Left ventricle myocardium inferior (tissue), 1 donor: ENCODE results near the gene PSMA5. TPM values are rescaled to one million over a fixed set of nuclear protein-coding genes. Genes with fewer than 3 reads are reported as not detected.
"Not testable (repeated sequence)": the region's sequence is repeated elsewhere in the genome, so short reads cannot be mapped to it uniquely, and the experiment has no call there.

Experiments used
- DNase-seq: peaks from one replicate; pipeline ENCODE4 v3.0.0-alpha.2; 2020
- H3K27ac ChIP-seq: fragments of 200-600 bp; replicated peaks from 2 replicates; pipeline ENCODE4 v1.8.0; 2021
- H3K27me3 ChIP-seq: fragments of 200-600 bp; 2 replicates; pipeline ENCODE4 v1.8.0; 2021; ENCODE audit warnings: low read depth
- H3K36me3 ChIP-seq: fragments of 200-600 bp; 2 replicates; pipeline ENCODE4 v1.8.0; 2021
- H3K4me1 ChIP-seq: fragments of 200-600 bp; 2 replicates; pipeline ENCODE4 v1.8.0; 2021
- H3K4me3 ChIP-seq: fragments of 200-600 bp; 2 replicates; pipeline ENCODE4 v1.8.0; 2021; ENCODE audit warnings: mild to moderate bottlenecking, moderate library complexity
- H3K9me3 ChIP-seq: fragments of 200-600 bp; replicated peaks from 2 replicates; pipeline ENCODE4 v1.8.0; 2021
- CTCF ChIP-seq: fragments of 200-600 bp; IDR thresholded peaks from 2 replicates; pipeline ENCODE4 v1.8.0; 2021; ENCODE audit warnings: antibody characterized with exemption, mild to moderate bottlenecking, borderline replicate concordance
- intact Hi-C: fragments of 100-400 bp; cut with micrococcal nuclease; formaldehyde crosslinking; loops from one replicate; pipeline ENCODE4 v1.11.0; 2022
- total RNA-seq: library from RNA; stranded (reverse); fragmentation: NEBNext Ultra II Directional; extraction: Animal tissue kit (Norgen Biotek cat#: 25700); gene quantifications from one replicate; pipeline ENCODE4 v1.2.1, GENCODE V29; 2021
- donor health status: DM: no; HTN: yes; CAD: no; lungs with severe emphysema.

PSMA5 gene
- total RNA-seq, 1 donor from 2014 or later, result 49.9 TPM

- intact Hi-C loops, result no loop called here
- no peaks in the 10 kb centered on the region for H3K9me3 ChIP-seq
- peak overlapping the region; percentile 84 for H3K4me3 ChIP-seq
- H3K4me1 ChIP-seq, result peaks cover 35% of the 10 kb centered on the region
- H3K27me3 ChIP-seq, result peaks cover 84% of the 10 kb centered on the region
- peak overlapping the region; percentile 91 for H3K27ac ChIP-seq
- H3K36me3 ChIP-seq, result no peaks in the 10 kb centered on the region
- TF ChIP-seq CTCF, result no peak
- DNase-seq, result no peak
Observed at GRCh38 chr1:109466125-109466451, 39.8 kb upstream of the PSMA5 start.

- no peak for TF ChIP-seq CTCF
- no peak overlapping the region for H3K4me3 ChIP-seq
- intact Hi-C loops, result no loop called here
- DNase-seq, result no peak
- H3K36me3 ChIP-seq, result no peaks in the 10 kb centered on the region
- no peak overlapping the region for H3K27ac ChIP-seq
- H3K4me1 ChIP-seq, result no peaks in the 10 kb centered on the region
- peaks cover 43% of the 10 kb centered on the region for H3K27me3 ChIP-seq
- peaks cover 12% of the 10 kb centered on the region for H3K9me3 ChIP-seq
Observed at GRCh38 chr1:109457819-109458218, 31.6 kb upstream of the PSMA5 start.

- intact Hi-C loops, result no loop called here
- TF ChIP-seq CTCF, result no peak
- peaks cover 33% of the 10 kb centered on the region for H3K27me3 ChIP-seq
- no peak for DNase-seq
- no peak overlapping the region for H3K4me3 ChIP-seq
- no peaks in the 10 kb centered on the region for H3K36me3 ChIP-seq
- no peak overlapping the region for H3K27ac ChIP-seq
- no peaks in the 10 kb centered on the region for H3K4me1 ChIP-seq
- H3K9me3 ChIP-seq, result peaks cover 12% of the 10 kb centered on the region
Observed at GRCh38 chr1:109454497-109455133, 28.4 kb upstream of the PSMA5 start.

GRCh38 chr1:109447524-109447923 lies 21.3 kb upstream of the PSMA5 start:
- Histone ChIP-seq H3K27ac (no peak overlapping the region), H3K4me1 (no peaks in the 10 kb centered on the region), H3K9me3 (no peaks in the 10 kb centered on the region), H3K27me3 (peaks cover 55% of the 10 kb centered on the region), H3K36me3 (no peaks in the 10 kb centered on the region), H3K4me3 (no peak overlapping the region)
- TF ChIP-seq CTCF, result no peak
- no peak for DNase-seq
- intact Hi-C loops, result no loop called here

- H3K4me1 ChIP-seq, H3K9me3 ChIP-seq, H3K27ac ChIP-seq, H3K36me3 ChIP-seq, intact Hi-C loops, H3K4me3 ChIP-seq, DNase-seq: not testable (repeated sequence)
- H3K27me3 ChIP-seq, result peaks cover 51% of the 10 kb centered on the region
Observed at GRCh38 chr1:109445949-109446695, 19.9 kb upstream of the PSMA5 start.

- H3K36me3 ChIP-seq, result no peaks in the 10 kb centered on the region
- peaks cover 34% of the 10 kb centered on the region for H3K27me3 ChIP-seq
- no peak overlapping the region for H3K4me3 ChIP-seq
- H3K4me1 ChIP-seq, result no peaks in the 10 kb centered on the region
- H3K27ac ChIP-seq, result no peak overlapping the region
- TF ChIP-seq CTCF, result no peak
- H3K9me3 ChIP-seq, result no peaks in the 10 kb centered on the region
- DNase-seq, result no peak
- intact Hi-C loops, result no loop called here
Observed at GRCh38 chr1:109444346-109444745, 18.1 kb upstream of the PSMA5 start.
